B cell (primary cell): ENCODE results near the gene YJU2. TPM values are rescaled to one million over a fixed set of nuclear protein-coding genes. Genes with fewer than 3 reads are reported as not detected.

Source experiments
- ATAC-seq: fragments of 200-7000 bp; cut with Tn5 transposase; one replicate; pipeline ENCODE4 v1.10.0; 2021; ENCODE audit warnings: low read depth, mild to moderate bottlenecking, moderate number of reproducible peaks, moderate library complexity
- CTCF ChIA-PET: fragments of 350-600 bp; sonication (Branson Sonifier 250); formaldehyde crosslinking; loops from one replicate; lab custom pipeline; 2021; ENCODE audit warnings: antibody characterized with exemption, inconsistent platforms; lab: Charles Lee
- POLR2A ChIA-PET: fragments of 350-600 bp; sonication (Branson Sonifier 250); formaldehyde crosslinking; loops from one replicate; lab custom pipeline; 2021; ENCODE audit warnings: antibody characterized with exemption; lab: Charles Lee
- DNase-seq: peaks from one replicate; pipeline ENCODE4 v3.0.0; 2013
- H2AFZ ChIP-seq: 2 replicates; pipeline ENCODE4 v1.6.1; 2012; ENCODE audit warnings: mild to moderate bottlenecking, low read depth, low read length; ENCODE audit not compliant: insufficient read depth, poor library complexity, severe bottlenecking
- H3K27ac ChIP-seq, 2 donors: 1 replicate in 1 of 2; 2 replicates in 1 of 2; pipeline ENCODE4 v1.5.1; 2012 to 2013; ENCODE audit warnings: low read length in 2 of 2, mild to moderate bottlenecking in 2 of 2, moderate library complexity in 1 of 2
- H3K27me3 ChIP-seq, 4 experiments: fragments of 200-600 bp in 1 of 4; sonication (generic) in 1 of 4; replicated peaks in 1 of 4; 1 replicate in 2 of 4; 2 replicates in 2 of 4; pipeline versions ENCODE4 v1.6.1 to v1.7.0; 2013 to 2016; ENCODE audit warnings: low read length in 3 of 4, mild to moderate bottlenecking in 2 of 4, mixed read lengths in 1 of 4, moderate library complexity in 1 of 4; ENCODE audit not compliant: insufficient read depth in 4 of 4, control insufficient read depth in 3 of 4; ENCODE audit errors: control extremely low read depth in 1 of 4
- H3K36me3 ChIP-seq, 2 experiments: replicated peaks in 1 of 2; 1 replicate in 1 of 2; 2 replicates in 1 of 2; pipeline versions ENCODE4 v1.6.1 to v1.7.1; 2013; ENCODE audit warnings: low read length in 1 of 2; ENCODE audit not compliant: insufficient read depth in 2 of 2, control insufficient read depth in 1 of 2; ENCODE audit errors: control extremely low read depth in 1 of 2, extremely low read depth in 1 of 2
- H3K4me1 ChIP-seq, 2 donors: fragments of 200-600 bp in 1 of 2; sonication (generic) in 1 of 2; 1 replicate in 1 of 2; 2 replicates in 1 of 2; pipeline versions ENCODE4 v1.5.1 to v1.6.1; 2013 to 2017; ENCODE audit warnings: low read length in 2 of 2; ENCODE audit not compliant: control insufficient read depth in 2 of 2, insufficient read depth in 2 of 2
- H3K4me2 ChIP-seq: replicated peaks from 2 replicates; pipeline ENCODE3; 2012; ENCODE audit warnings: mild to moderate bottlenecking, low read depth, low read length; ENCODE audit not compliant: poor library complexity, severe bottlenecking
- H3K4me3 ChIP-seq, 5 experiments: fragments of 200-600 bp in 1 of 5; sonication (generic) in 1 of 5; 1 replicate in 3 of 5; 2 replicates in 2 of 5; pipeline versions ENCODE4 v1.5.1 to v1.7.0; 2011 to 2016; ENCODE audit warnings: low read length in 4 of 5, mild to moderate bottlenecking in 4 of 5, low read depth in 2 of 5, control low read depth in 1 of 5, moderate library complexity in 1 of 5; ENCODE audit not compliant: insufficient read depth in 1 of 5; ENCODE audit errors: control extremely low read depth in 1 of 5, extremely low read depth in 1 of 5
- H3K79me2 ChIP-seq: fragments of 200-600 bp; sonication (generic); one replicate; pipeline ENCODE4 v1.6.0; 2016; ENCODE audit warnings: low read length; ENCODE audit not compliant: control insufficient read depth, insufficient read depth
- H3K9ac ChIP-seq: fragments of 200-600 bp; sonication (generic); 2 replicates; pipeline ENCODE4 v1.6.1; 2017; ENCODE audit warnings: mild to moderate bottlenecking, low read length, moderate library complexity
- H3K9me3 ChIP-seq, 3 donors: one replicate each; pipeline versions ENCODE4 v1.6.1 to v1.7.1; 2013; ENCODE audit warnings: low read length in 2 of 3; ENCODE audit not compliant: control insufficient read depth in 2 of 3, insufficient read depth in 1 of 3; ENCODE audit errors: control extremely low read depth in 1 of 3
- H4K20me1 ChIP-seq: 2 replicates; pipeline ENCODE4 v1.6.0; 2012; ENCODE audit warnings: mild to moderate bottlenecking, low read length; ENCODE audit not compliant: insufficient read depth, control insufficient read depth, poor library complexity, severe bottlenecking
- H3K27ac Mint-ChIP-seq: one replicate; pipeline ENCODE4 v1.8.0; 2021; ENCODE audit warnings: mixed read lengths
- H3K27me3 Mint-ChIP-seq: one replicate; pipeline ENCODE4 v1.8.0; 2021; ENCODE audit warnings: mixed read lengths
- H3K4me1 Mint-ChIP-seq: one replicate; pipeline ENCODE4 v1.8.0; 2021; ENCODE audit warnings: mixed read lengths
- H3K4me3 Mint-ChIP-seq: one replicate; pipeline ENCODE4 v1.8.0; 2021; ENCODE audit warnings: mixed read lengths
- H3K9me3 Mint-ChIP-seq: one replicate; pipeline ENCODE4 v1.8.0; 2022; ENCODE audit warnings: mixed read lengths; ENCODE audit not compliant: insufficient read depth
- CTCF ChIP-seq: fragments of 200-600 bp; IDR thresholded peaks from one replicate; pipeline ENCODE4 v1.8.0; 2022; ENCODE audit warnings: antibody characterized with exemption, mild to moderate bottlenecking
- EZH2 ChIP-seq: IDR thresholded peaks from 2 replicates; pipeline ENCODE4 v1.6.1; 2012; ENCODE audit warnings: borderline replicate concordance, low read depth, mild to moderate bottlenecking, moderate library complexity, low read length; ENCODE audit not compliant: insufficient read depth, poor library complexity, severe bottlenecking
- WGBS: methylation state at CpG from one replicate; pipeline ENCODE4 v1.1.5; 2013; ENCODE audit warnings: missing lambda C conversion rate; ENCODE audit not compliant: insufficient coverage; 5-methylcytosine and 5-hydroxymethylcytosine counted together
- intact Hi-C: fragments of 100-400 bp; cut with micrococcal nuclease; formaldehyde crosslinking; loops from one replicate; pipeline ENCODE4 v1.10.0; 2022
- polyA plus RNA-seq: library from polyadenylated mRNA; depleted of rRNA; stranded (reverse); fragments of >200 nt; gene quantifications from 2 replicates; pipeline ENCODE4 v1.2.3, GENCODE V29; 2012
- total RNA-seq, 2 donors: library from RNA; stranded (reverse); fragments of 120-200 nt in 1 of 2; gene quantifications; 1 replicate in 1 of 2; 2 replicates in 1 of 2; pipeline versions ENCODE4 v1.2.3 to v1.2.4, GENCODE V29; 2013 to 2022

Gene YJU2
- total and polyA plus RNA-seq, 2 donors (not counting 1 experiment from before 2014, with no cell fraction given), result 40.3 to 45.7 TPM

DNA sequence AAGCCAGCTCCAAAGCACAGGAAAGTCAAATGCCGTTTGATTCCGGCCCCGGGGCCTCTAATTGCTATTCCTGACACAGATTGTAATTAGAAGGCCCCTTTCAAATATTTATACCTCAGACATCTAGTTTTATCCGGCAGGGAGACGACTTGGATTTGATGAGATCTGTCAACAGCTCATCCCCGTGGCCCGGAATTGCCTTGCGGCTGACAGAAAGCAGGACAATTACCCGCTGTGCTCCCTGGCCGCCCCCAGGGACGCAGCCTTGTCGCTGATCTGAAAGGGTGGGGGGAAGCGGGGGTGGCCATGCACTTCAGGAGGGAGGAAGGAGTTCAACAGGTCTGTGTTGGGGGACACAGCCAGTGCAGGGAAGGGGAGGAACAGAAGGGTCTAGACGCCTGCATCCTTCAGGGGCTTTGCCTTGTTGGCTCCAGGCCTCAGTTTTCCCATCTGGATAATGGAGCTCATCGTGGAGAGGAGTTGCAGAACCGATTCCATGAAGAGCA is 30.4 kb downstream of the YJU2 start:
- peaks cover 4% of the 10 kb centered on the region for H3K4me1 Mint-ChIP-seq
- Histone ChIP-seq H4K20me1 (no peaks in the 10 kb centered on the region), H3K4me2 (no peak overlapping the region), H3K9ac (no peak overlapping the region), H3K79me2 (no peaks in the 10 kb centered on the region), H2AFZ (no peak overlapping the region), H3K9me3 (peaks cover 0 to 6% (median 0%) of the 10 kb centered on the region in 3 donors), H3K27ac (no peak overlapping the region), H3K27me3 (peaks cover 0 to 21% (median 4%) of the 10 kb centered on the region in 4 experiments), H3K4me3 (no peak overlapping the region), H3K4me1 (peaks cover 4 to 8% of the 10 kb centered on the region in 2 donors), H3K36me3 (no peaks in the 10 kb centered on the region)
- DNase-seq, result no peak
- peaks cover 10% of the 10 kb centered on the region for H3K27me3 Mint-ChIP-seq
- H3K4me3 Mint-ChIP-seq, result no peak overlapping the region
- TF ChIP-seq EZH2, result no peak
- TF ChIP-seq CTCF, result no peak
- ChIA-PET CTCF (interaction anchor here (0.9 to 1.5 kb wide), 2 partner anchors 9 to 10 kb away, joined by 3 to 4 read pairs; no protein-coding TSS in a partner anchor), POLR2A (no interaction called here)
- no peak overlapping the region for H3K27ac Mint-ChIP-seq
- 78% methylated on average over 16 of the region's 16 CpGs for WGBS
- intact Hi-C loops, result no loop called here
- no peak for ATAC-seq
- no peaks in the 10 kb centered on the region for H3K9me3 Mint-ChIP-seq

- H3K9ac ChIP-seq, result no peak overlapping the region
- no peaks in the 10 kb centered on the region for H3K9me3 ChIP-seq
- no peak for DNase-seq
- H3K4me1 ChIP-seq, result peaks cover 4 to 8% of the 10 kb centered on the region in 2 donors
- H3K27me3 ChIP-seq, result peaks cover 0 to 21% (median 4%) of the 10 kb centered on the region in 4 experiments
- H2AFZ ChIP-seq, result no peak overlapping the region
- Mint-ChIP-seq H3K27me3 (peaks cover 10% of the 10 kb centered on the region), H3K4me1 (peaks cover 4% of the 10 kb centered on the region), H3K9me3 (no peaks in the 10 kb centered on the region), H3K4me3 (no peak overlapping the region), H3K27ac (no peak overlapping the region)
- POLR2A ChIA-PET, result interaction anchor here (0.6 kb wide), 1 partner anchor 14 kb away, joined by 7 read pairs; no protein-coding TSS in a partner anchor
- 15% methylated on average over 4 of the region's 4 CpGs for WGBS
- no peaks in the 10 kb centered on the region for H3K36me3 ChIP-seq
- TF ChIP-seq CTCF (no peak), EZH2 (no peak)
- CTCF ChIA-PET, result no interaction called here
- H3K27ac ChIP-seq, result no peak overlapping the region
- no peak for ATAC-seq
- no peak overlapping the region for H3K4me2 ChIP-seq
- H3K4me3 ChIP-seq, result no peak overlapping the region
- H3K79me2 ChIP-seq, result no peaks in the 10 kb centered on the region
- intact Hi-C loops, result no loop called here
- no peaks in the 10 kb centered on the region for H4K20me1 ChIP-seq
Measured at GRCh38 chr19:4278010-4278409, 31.1 kb downstream of the YJU2 start.
